A549 (cell line): ENCODE data around the gene XAGE1A. TPM values are rescaled to one million over a fixed set of nuclear protein-coding genes. Genes with fewer than 3 reads are reported as not detected.
"Not testable (repeated sequence)": the region's sequence is repeated elsewhere in the genome, so short reads cannot be mapped to it uniquely, and the experiment has no call there.

ENCODE experiments used
- ATAC-seq, 2 experiments: fragments of 200-7000 bp in 1 of 2; fragments of >200 bp in 1 of 2; cut with Nextera tagmentation in 1 of 2; cut with Tn5 transposase in 1 of 2; 3 replicates each; pipeline versions ENCODE4 v1.8.0 to v1.9.1; 2018 to 2020; ENCODE audit warnings: mild to moderate bottlenecking in 1 of 2, moderate library complexity in 1 of 2
- CTCF ChIA-PET: fragments of 300-600 bp; sonication (Branson Sonifier 250); formaldehyde crosslinking; extraction: SDS; loops from one replicate; lab custom pipeline; 2021; ENCODE audit warnings: antibody characterized with exemption, inconsistent platforms; lab: Yijun Ruan, JAX
- POLR2A ChIA-PET: fragments of 350-600 bp; formaldehyde crosslinking; extraction: SDS; loops from one replicate; lab custom pipeline; 2021; ENCODE audit warnings: antibody characterized with exemption, inconsistent platforms; lab: Yijun Ruan, JAX
- DNase-seq, 2 experiments: peaks; one replicate each; pipeline versions ENCODE4 v3.0.0 to v3.0.0-alpha.2; 2011 to 2016; ENCODE audit warnings: low read depth in 1 of 2, low spot score in 1 of 2
- FAIRE-seq: peaks from 2 replicates; lab custom pipeline; 2011; peaks lifted over from hg19 to GRCh38; lab: Jason Lieb, UNC
- H3K27ac ChIP-seq, 2 experiments: fragments of >200 bp; sonication (Bioruptor Twin); formaldehyde crosslinking; 3 replicates each; pipeline ENCODE4 v1.5.1; 2016 to 2017
- H3K4me1 ChIP-seq: fragments of >200 bp; sonication (Bioruptor Twin); formaldehyde crosslinking; 3 replicates; pipeline ENCODE4 v1.6.1; 2016
- H3K4me2 ChIP-seq: fragments of >200 bp; sonication (Bioruptor Twin); formaldehyde crosslinking; 3 replicates; pipeline ENCODE4 v1.6.1; 2016
- H3K4me3 ChIP-seq: fragments of >200 bp; sonication (Bioruptor Twin); formaldehyde crosslinking; 3 replicates; pipeline ENCODE4 v1.5.1; 2016
- H3K9me3 ChIP-seq: fragments of >200 bp; sonication (Bioruptor Twin); formaldehyde crosslinking; 3 replicates; pipeline ENCODE4 v1.6.1; 2016
- CBX8 ChIP-seq: fragments of 200-600 bp; sonication (generic); IDR thresholded peaks from 2 replicates; pipeline ENCODE4 v1.6.1; 2016
- CEBPB ChIP-seq, 2 experiments: fragments of >200 bp in 1 of 2; sonication (Bioruptor Twin) in 1 of 2; formaldehyde crosslinking in 1 of 2; IDR thresholded peaks; 2 replicates each; pipeline ENCODE4 v1.6.1; 2012 to 2016
- CHD4 ChIP-seq: fragments of 200-600 bp; sonication (generic); IDR thresholded peaks from 2 replicates; pipeline ENCODE4 v1.6.1; 2016; ENCODE audit warnings: antibody characterized with exemption, mild to moderate bottlenecking, borderline replicate concordance
- E2F6 ChIP-seq: IDR thresholded peaks from 2 replicates; pipeline ENCODE4 v1.6.1; 2012; ENCODE audit warnings: low read depth, borderline replicate concordance
- ELK1 ChIP-seq: fragments of 150-350 bp; IDR thresholded peaks from 2 replicates; pipeline ENCODE4 v1.6.1; 2014; ENCODE audit warnings: low read depth, mild to moderate bottlenecking, low read length
- EP300 ChIP-seq, 2 experiments: fragments of >200 bp; sonication (Bioruptor Twin); formaldehyde crosslinking; IDR thresholded peaks; 2 replicates in 1 of 2; 3 replicates in 1 of 2; pipeline ENCODE4 v1.6.1; 2016 to 2017
- ESRRA ChIP-seq: fragments of 150-350 bp; IDR thresholded peaks from 2 replicates; pipeline ENCODE4 v1.6.1; 2014; ENCODE audit warnings: mild to moderate bottlenecking, low read length, borderline replicate concordance
- FOXS1 ChIP-seq: fragments of 250-450 bp; sonication (Bioruptor Pico); IDR thresholded peaks from 2 replicates; pipeline ENCODE4 v1.5.0; 2020; ENCODE audit warnings: mild to moderate bottlenecking, moderate library complexity
- JUNB ChIP-seq: fragments of >200 bp; sonication (Bioruptor Twin); formaldehyde crosslinking; IDR thresholded peaks from 2 replicates; pipeline ENCODE4 v1.6.1; 2016
- KDM5A ChIP-seq: fragments of 200-600 bp; sonication (generic); IDR thresholded peaks from 2 replicates; pipeline ENCODE4 v1.6.1; 2016; ENCODE audit warnings: antibody characterized with exemption, mild to moderate bottlenecking
- MAFK ChIP-seq: fragments of 450-650 bp; IDR thresholded peaks from 2 replicates; pipeline ENCODE4 v1.6.1; 2014; ENCODE audit not compliant: partially characterized antibody
- MYC ChIP-seq: IDR thresholded peaks from 2 replicates; pipeline ENCODE4 v1.6.1; 2012; ENCODE audit warnings: mild to moderate bottlenecking, inconsistent platforms, low read length, improper control_type of control experiment, borderline replicate concordance
- NFE2L2 ChIP-seq: fragments of 150-350 bp; conservative IDR thresholded peaks from 2 replicates; pipeline ENCODE4 v1.6.1; 2014; ENCODE audit warnings: low read length
- NPAS2 ChIP-seq: fragments of 250-450 bp; sonication (Bioruptor Pico); IDR thresholded peaks from 2 replicates; pipeline ENCODE4 v1.8.0; 2022; ENCODE audit warnings: mild to moderate bottlenecking, moderate library complexity, borderline replicate concordance
- PHF8 ChIP-seq: fragments of 200-600 bp; sonication (generic); IDR thresholded peaks from 2 replicates; pipeline ENCODE4 v1.6.1; 2016; ENCODE audit warnings: low read depth, mild to moderate bottlenecking, antibody characterized with exemption, moderate library complexity, borderline replicate concordance
- POLR2AphosphoS2 ChIP-seq: conservative IDR thresholded peaks from 2 replicates; pipeline ENCODE4 v1.6.1; 2012; ENCODE audit warnings: low read length, improper control_type of control experiment, inconsistent platforms
- RCOR1 ChIP-seq: fragments of 150-350 bp; IDR thresholded peaks from 2 replicates; pipeline ENCODE4 v1.6.1; 2014; ENCODE audit warnings: antibody characterized with exemption, low read length, low read depth
- RNF2 ChIP-seq: fragments of 200-600 bp; sonication (generic); IDR thresholded peaks from 2 replicates; pipeline ENCODE4 v1.6.1; 2016; ENCODE audit warnings: low read depth, mild to moderate bottlenecking, antibody characterized with exemption, moderate library complexity, borderline replicate concordance
- SMC3 ChIP-seq: fragments of >200 bp; sonication (Bioruptor Twin); formaldehyde crosslinking; IDR thresholded peaks from 3 replicates; pipeline ENCODE4 v1.6.1; 2018; ENCODE audit warnings: inconsistent platforms
- SREBF2 ChIP-seq: fragments of 450-650 bp; IDR thresholded peaks from 2 replicates; pipeline ENCODE4 v1.6.1; 2014; ENCODE audit warnings: mild to moderate bottlenecking, moderate library complexity
- TFCP2L1 ChIP-seq: fragments of 250-450 bp; sonication (Bioruptor Pico); IDR thresholded peaks from 2 replicates; pipeline ENCODE4 v1.5.0; 2021; ENCODE audit warnings: mild to moderate bottlenecking
- ZC3H11A ChIP-seq: fragments of 450-650 bp; IDR thresholded peaks from 2 replicates; pipeline ENCODE4 v1.6.1; 2014; ENCODE audit warnings: antibody characterized with exemption, mild to moderate bottlenecking
- ZSCAN20 ChIP-seq: fragments of 250-450 bp; sonication (Bioruptor Pico); IDR thresholded peaks from 2 replicates; pipeline ENCODE4 v1.8.0; 2022; ENCODE audit warnings: mild to moderate bottlenecking, moderate library complexity
- WGBS: methylation state at CpG from one replicate; pipeline ENCODE4 v1.1.6; 2017; ENCODE audit errors: missing lambda C conversion rate; 5-methylcytosine and 5-hydroxymethylcytosine counted together
- polyA plus RNA-seq, 4 experiments: library from polyadenylated mRNA; depleted of rRNA in 3 of 4; stranded (reverse); fragments of >200 nt; fragmentation: RNase III in 1 of 4; extraction: RNeasy Plus Mini Kit Qiagen cat#74134 plus additional on column Dnase treatment in 1 of 4; gene quantifications; 2 replicates in 3 of 4; 3 replicates in 1 of 4; pipeline ENCODE4 v1.2.3, GENCODE V29; 2011 to 2017
- TF ChIP-seq, protein P1 (sequence below): fragments of >200 bp; sonication (Bioruptor Twin); formaldehyde crosslinking; IDR thresholded peaks from 3 replicates; pipeline ENCODE4 v1.5.1; 2016
- TF ChIP-seq, protein P2 (sequence below): fragments of 450-650 bp; IDR thresholded peaks from 2 replicates; pipeline ENCODE4 v1.6.1; 2014; ENCODE audit warnings: antibody characterized with exemption
- TF ChIP-seq, protein P3 (sequence below): IDR thresholded peaks from 2 replicates; pipeline ENCODE4 v1.6.1; 2012

XAGE1A gene
- polyA plus RNA-seq, 2 of the 4 experiments (the other 2 are of a cell fraction): 18.1 to 111 TPM

GRCh38 chrX:52516987-52517325, 21.3 kb downstream of the XAGE1A start, which contains the start of gene XAGE1B:
TSS of gene XAGE1B (minus strand) at chrX:52517063. CDS start at chrX:52515527, 1,536 bp downstream.
- H3K4me3 ChIP-seq, DNase-seq, H3K9me3 ChIP-seq, H3K27ac ChIP-seq, POLR2A ChIA-PET, H3K4me1 ChIP-seq, H3K4me2 ChIP-seq, FAIRE-seq, CTCF ChIA-PET: not testable (repeated sequence)
- ATAC-seq: peak; percentile 80 to 93
- no CpG with 5 or more reads among the region's 18 CpGs for WGBS

DNA sequence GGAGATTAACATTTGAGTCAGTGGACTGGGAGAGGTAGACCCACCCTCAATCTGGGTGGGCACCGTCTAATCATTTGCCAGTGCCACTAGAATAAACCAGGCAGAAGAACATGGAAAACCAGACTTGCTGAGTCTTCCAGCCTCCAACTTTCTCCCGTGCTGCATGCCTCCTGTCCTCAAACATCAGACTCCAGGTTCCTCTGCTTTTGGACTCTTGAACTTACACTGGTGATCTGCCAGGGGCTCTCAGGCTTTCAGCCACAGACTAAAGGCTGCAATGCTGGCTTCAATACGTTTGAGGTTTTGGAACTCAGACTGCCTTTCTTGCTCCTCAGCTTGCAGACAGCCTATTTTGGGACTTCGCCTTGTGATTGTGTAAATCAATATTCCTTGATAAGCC, 45.4 kb downstream of the XAGE1A start:
- FAIRE-seq, H3K4me3 ChIP-seq, H3K4me1 ChIP-seq, H3K9me3 ChIP-seq, POLR2A ChIA-PET, ATAC-seq, H3K4me2 ChIP-seq, CTCF ChIA-PET, DNase-seq, H3K27ac ChIP-seq: not testable (repeated sequence)
- WGBS: 2% methylated on average over 4 of the region's 4 CpGs

- CTCF ChIA-PET: no interaction called here
Measured at GRCh38 chrX:52542311-52542710, 46.7 kb downstream of the XAGE1A start.

GRCh38 chrX:52544147-52544840, 48.7 kb downstream of the XAGE1A start:
- POLR2A ChIA-PET: no interaction called here
- no peak overlapping the region for H3K4me3 ChIP-seq
- CTCF ChIA-PET: interaction anchor here (1.1 kb wide), 1 partner anchor 9 kb away, joined by 3 read pairs; no protein-coding TSS in a partner anchor
- 60% methylated on average over 20 of the region's 21 CpGs for WGBS
- no peak overlapping the region for H3K27ac ChIP-seq
- H3K4me1 ChIP-seq: no peaks in the 10 kb centered on the region
- DNase-seq: no peak
- no peaks in the 10 kb centered on the region for H3K9me3 ChIP-seq
- H3K4me2 ChIP-seq: no peak overlapping the region
- no peak for FAIRE-seq
- no peak for ATAC-seq
- no peak for TF ChIP-seq NPAS2
- no peak for TF ChIP-seq ESRRA
- no peak for TF ChIP-seq TFCP2L1 (CRISPR knock-in tag)
- TF ChIP-seq CBX8: no peak
- no peak for TF ChIP-seq JUNB
- TF ChIP-seq CHD4: no peak
- no peak for TF ChIP-seq SMC3
- TF ChIP-seq FOXS1 (CRISPR knock-in tag): no peak
- TF ChIP-seq RCOR1: no peak
- no peak for TF ChIP-seq E2F6
- no peak for TF ChIP-seq EP300 (IDR thresholded peaks at IDR 0.05)
- TF ChIP-seq POLR2AphosphoS2: no peak
- TF ChIP-seq ELK1: no peak
- TF ChIP-seq, protein P1, sequence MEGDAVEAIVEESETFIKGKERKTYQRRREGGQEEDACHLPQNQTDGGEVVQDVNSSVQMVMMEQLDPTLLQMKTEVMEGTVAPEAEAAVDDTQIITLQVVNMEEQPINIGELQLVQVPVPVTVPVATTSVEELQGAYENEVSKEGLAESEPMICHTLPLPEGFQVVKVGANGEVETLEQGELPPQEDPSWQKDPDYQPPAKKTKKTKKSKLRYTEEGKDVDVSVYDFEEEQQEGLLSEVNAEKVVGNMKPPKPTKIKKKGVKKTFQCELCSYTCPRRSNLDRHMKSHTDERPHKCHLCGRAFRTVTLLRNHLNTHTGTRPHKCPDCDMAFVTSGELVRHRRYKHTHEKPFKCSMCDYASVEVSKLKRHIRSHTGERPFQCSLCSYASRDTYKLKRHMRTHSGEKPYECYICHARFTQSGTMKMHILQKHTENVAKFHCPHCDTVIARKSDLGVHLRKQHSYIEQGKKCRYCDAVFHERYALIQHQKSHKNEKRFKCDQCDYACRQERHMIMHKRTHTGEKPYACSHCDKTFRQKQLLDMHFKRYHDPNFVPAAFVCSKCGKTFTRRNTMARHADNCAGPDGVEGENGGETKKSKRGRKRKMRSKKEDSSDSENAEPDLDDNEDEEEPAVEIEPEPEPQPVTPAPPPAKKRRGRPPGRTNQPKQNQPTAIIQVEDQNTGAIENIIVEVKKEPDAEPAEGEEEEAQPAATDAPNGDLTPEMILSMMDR: no peak
- TF ChIP-seq MAFK: no peak
- TF ChIP-seq, protein P2, sequence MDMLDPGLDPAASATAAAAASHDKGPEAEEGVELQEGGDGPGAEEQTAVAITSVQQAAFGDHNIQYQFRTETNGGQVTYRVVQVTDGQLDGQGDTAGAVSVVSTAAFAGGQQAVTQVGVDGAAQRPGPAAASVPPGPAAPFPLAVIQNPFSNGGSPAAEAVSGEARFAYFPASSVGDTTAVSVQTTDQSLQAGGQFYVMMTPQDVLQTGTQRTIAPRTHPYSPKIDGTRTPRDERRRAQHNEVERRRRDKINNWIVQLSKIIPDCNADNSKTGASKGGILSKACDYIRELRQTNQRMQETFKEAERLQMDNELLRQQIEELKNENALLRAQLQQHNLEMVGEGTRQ: no peak
- no peak for TF ChIP-seq NFE2L2

More at GRCh38 chrX:52542311-52542710, 46.7 kb downstream of the XAGE1A start:
- no peak for TF ChIP-seq RNF2
- no peak for TF ChIP-seq KDM5A
- no peak for TF ChIP-seq CHD4
- no peak for TF ChIP-seq ZC3H11A
- TF ChIP-seq, protein P3, sequence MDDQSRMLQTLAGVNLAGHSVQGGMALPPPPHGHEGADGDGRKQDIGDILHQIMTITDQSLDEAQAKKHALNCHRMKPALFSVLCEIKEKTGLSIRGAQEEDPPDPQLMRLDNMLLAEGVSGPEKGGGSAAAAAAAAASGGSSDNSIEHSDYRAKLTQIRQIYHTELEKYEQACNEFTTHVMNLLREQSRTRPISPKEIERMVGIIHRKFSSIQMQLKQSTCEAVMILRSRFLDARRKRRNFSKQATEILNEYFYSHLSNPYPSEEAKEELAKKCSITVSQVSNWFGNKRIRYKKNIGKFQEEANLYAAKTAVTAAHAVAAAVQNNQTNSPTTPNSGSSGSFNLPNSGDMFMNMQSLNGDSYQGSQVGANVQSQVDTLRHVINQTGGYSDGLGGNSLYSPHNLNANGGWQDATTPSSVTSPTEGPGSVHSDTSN: no peak
- no peak for TF ChIP-seq PHF8
- no peak for TF ChIP-seq CEBPB (IDR thresholded peaks at IDR 0.05)
- no peak for TF ChIP-seq SREBF2
- TF ChIP-seq MYC: no peak
- TF ChIP-seq EP300 (IDR thresholded peaks at IDR 0.05): no peak
- TF ChIP-seq ZSCAN20 (CRISPR knock-in tag): no peak
- TF ChIP-seq ESRRA: no peak
- 24% methylated on average over 6 of the region's 6 CpGs for WGBS
- Histone ChIP-seq H3K4me2 (no peak overlapping the region), H3K27ac (no peak overlapping the region), H3K4me1 (no peaks in the 10 kb centered on the region), H3K9me3 (no peaks in the 10 kb centered on the region), H3K4me3 (no peak overlapping the region)
- POLR2A ChIA-PET: no interaction called here
- FAIRE-seq: no peak
- DNase-seq: no peak
- ATAC-seq: no peak
